GM12865 (cell line): ENCODE measurements around the gene SPN.

Source experiments
- DNase-seq: peaks from one replicate; pipeline ENCODE4 v3.0.0; 2010; ENCODE audit warnings: low read depth
- H3K4me3 ChIP-seq: 2 replicates; pipeline ENCODE4 v1.5.1; 2011; ENCODE audit warnings: mild to moderate bottlenecking, low read depth, low read length, control low read depth
- TF ChIP-seq, protein P1 (sequence below): IDR thresholded peaks from 2 replicates; pipeline ENCODE4 v1.5.1; 2011; ENCODE audit warnings: low read length, control low read depth, low read depth, inconsistent platforms; ENCODE audit not compliant: insufficient read depth; ENCODE audit errors: missing control alignments

Gene SPN

DNA sequence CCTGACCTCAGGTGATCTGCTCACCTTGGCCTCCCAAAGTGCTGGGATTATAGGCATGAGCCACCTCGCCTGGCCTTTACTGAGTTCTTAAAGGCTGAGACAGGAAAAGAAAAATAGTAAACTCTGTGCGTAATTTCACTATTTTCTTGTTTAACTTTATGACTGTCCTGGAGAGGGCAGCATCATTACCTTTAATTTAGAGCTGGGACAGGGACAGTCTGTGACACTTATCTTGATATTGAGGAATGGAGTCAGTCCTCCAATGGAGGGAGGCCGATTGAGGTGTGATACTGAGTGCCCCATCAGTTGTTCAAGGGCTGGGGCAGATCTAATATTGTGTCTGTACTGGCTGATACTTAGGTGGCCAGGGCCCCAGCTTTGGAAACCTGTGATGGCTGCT is 21.5 kb upstream of the SPN start:
- TF ChIP-seq, protein P1, sequence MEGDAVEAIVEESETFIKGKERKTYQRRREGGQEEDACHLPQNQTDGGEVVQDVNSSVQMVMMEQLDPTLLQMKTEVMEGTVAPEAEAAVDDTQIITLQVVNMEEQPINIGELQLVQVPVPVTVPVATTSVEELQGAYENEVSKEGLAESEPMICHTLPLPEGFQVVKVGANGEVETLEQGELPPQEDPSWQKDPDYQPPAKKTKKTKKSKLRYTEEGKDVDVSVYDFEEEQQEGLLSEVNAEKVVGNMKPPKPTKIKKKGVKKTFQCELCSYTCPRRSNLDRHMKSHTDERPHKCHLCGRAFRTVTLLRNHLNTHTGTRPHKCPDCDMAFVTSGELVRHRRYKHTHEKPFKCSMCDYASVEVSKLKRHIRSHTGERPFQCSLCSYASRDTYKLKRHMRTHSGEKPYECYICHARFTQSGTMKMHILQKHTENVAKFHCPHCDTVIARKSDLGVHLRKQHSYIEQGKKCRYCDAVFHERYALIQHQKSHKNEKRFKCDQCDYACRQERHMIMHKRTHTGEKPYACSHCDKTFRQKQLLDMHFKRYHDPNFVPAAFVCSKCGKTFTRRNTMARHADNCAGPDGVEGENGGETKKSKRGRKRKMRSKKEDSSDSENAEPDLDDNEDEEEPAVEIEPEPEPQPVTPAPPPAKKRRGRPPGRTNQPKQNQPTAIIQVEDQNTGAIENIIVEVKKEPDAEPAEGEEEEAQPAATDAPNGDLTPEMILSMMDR: peak; percentile 20
- peak; percentile 66 for DNase-seq
- no peak overlapping the region for H3K4me3 ChIP-seq

DNA sequence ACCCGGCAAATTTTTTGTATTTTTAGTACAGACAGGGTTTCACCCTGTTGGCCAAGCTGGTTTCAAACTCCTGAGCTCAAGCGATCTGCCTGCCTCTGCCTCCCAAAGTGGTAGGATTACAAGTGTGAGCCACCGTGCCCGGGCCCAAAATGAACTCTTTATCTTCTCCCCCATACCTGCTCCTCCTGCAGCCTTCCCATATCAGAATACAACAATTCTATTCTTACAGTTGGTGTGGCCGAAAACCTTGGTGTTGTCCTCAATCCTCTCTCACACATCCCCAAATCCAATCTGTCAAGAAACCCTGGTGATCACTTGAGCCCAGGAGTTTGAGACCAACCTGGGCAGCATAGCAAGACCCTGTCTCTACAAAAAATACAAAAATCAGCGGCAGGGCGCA is 19.5 kb upstream of the SPN start:
- no peak for DNase-seq
- H3K4me3 ChIP-seq: no peak overlapping the region
- TF ChIP-seq, protein P1: no peak

DNA sequence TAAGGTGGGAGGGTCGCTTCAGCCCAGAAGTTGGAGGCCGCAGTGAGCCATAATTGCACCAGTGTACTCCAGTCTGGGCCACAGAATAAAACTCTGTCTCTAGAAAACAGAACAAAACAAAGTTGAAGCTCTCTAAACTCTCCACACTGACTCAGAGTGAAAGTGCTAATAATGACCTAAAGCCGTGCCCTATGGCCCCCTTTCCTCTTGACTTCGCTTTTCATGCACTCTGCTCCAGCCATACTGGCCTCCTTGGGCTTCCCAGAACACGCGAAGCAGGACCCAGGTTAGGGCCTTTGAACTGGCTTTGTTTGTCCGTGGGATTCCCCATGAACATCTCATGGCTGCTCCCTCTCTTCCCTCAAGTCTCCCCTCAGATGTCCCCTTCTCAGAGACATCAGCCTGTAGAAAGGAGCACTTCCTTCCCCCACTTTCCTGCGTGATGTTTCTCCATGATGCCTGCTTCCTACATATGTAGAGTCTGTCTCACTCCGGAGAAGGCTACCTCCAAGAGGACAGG is 18.6 kb upstream of the SPN start:
- H3K4me3 ChIP-seq: peak overlapping the region; percentile 0; the same call in 1 of the 2 replicates
- TF ChIP-seq, protein P1: no peak

DNA sequence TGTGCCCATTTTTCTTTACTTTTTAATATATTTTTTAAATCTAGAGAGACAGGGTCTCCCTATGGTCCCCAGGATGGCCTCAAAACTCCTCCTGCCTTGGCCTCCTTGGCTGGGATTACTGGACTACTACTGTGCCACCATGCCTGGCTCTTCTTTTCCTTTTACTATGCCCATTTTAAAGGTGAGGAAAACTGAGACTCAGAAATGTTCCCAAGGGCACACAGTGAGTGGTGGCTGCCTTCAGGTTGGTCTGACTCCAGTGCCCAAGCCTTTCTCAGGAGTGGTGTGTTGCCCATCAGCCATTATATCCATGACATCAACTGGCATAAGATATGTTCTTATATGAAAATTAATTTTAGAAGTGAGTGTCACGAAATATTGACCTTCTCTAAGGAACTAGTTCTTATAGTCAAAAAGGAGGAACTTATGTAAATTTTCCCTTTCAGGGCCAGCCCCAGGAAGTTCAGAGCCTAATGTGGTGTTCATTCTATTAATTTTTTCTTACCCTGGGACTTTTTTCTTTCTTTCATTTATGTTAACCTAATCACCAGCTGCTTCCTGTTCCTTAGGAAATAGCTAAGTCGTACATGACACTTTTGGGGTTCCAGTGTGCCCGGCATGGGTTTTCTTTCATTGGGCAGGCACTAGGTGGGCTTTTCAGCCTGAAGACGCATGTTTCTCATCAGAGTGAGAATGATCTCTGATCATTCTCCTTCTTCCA is 17.9 kb upstream of the SPN start:
- peak; percentile 49 for DNase-seq
- TF ChIP-seq, protein P1: no peak
- peak overlapping the region; percentile 0; the same call in 1 of the 2 replicates for H3K4me3 ChIP-seq

More for the DNA sequence above, 18.6 kb upstream of the SPN start:
- DNase-seq: peak; percentile 89

DNA sequence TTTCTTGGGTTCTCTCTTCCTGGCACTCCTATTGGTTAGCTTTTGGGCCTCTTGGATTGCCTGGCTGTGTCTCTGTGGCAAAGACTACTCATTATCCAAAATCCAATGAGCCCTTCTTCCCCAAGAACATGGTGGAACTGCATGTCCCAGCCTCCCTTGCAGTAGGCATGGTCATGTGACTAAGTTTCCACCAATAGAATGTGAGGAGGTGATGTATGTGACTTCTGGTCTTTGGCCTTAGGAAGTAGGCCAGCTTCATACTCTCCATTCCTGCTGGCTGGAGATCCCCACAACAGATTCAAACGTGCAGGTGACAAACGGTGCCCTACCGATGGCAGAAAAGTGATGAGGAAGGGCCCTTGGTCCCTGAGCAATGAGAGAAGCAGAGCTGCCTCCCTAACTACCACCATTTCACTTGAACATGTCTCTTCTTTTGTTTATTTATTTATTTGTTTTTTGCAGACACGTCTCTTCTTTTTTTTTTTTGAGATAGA is 17.3 kb upstream of the SPN start:
- TF ChIP-seq, protein P1: no peak
- peak; percentile 90 for DNase-seq
- no peak overlapping the region for H3K4me3 ChIP-seq

DNA sequence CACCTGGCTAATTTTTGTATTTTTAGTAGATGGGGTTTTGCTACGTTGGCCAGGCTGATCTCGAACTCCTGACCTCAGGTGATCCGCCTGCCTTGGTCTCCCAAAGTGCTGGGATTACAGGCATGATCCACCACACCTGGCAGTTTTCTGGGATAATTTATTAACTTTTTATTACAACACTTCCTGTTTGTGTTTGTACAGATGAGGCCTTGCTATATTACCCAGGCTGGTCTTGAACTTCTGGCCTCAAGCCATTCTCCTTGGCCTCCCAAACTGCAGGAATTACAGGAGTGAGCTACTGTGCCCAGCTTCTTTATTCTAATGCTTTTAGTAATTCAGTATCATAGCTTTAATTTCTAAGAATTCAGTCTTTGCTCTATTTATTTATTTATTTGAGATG is 16.1 kb upstream of the SPN start:
- no peak for DNase-seq
- TF ChIP-seq, protein P1: no peak
- H3K4me3 ChIP-seq: no peak overlapping the region
